GM12875 (cell line): ENCODE measurements around the gene KLF6.

Experiments
- H3K4me3 ChIP-seq: one replicate; pipeline ENCODE4 v1.5.1; 2011; ENCODE audit warnings: low read depth, low read length, control low read depth
- TF ChIP-seq, protein P1 (sequence below): IDR thresholded peaks from 2 replicates; pipeline ENCODE4 v1.5.1; 2011; ENCODE audit warnings: low read depth, mild to moderate bottlenecking, control low read depth, inconsistent platforms, low read length, moderate library complexity, borderline replicate concordance; ENCODE audit not compliant: insufficient read depth

The KLF6 gene

DNA sequence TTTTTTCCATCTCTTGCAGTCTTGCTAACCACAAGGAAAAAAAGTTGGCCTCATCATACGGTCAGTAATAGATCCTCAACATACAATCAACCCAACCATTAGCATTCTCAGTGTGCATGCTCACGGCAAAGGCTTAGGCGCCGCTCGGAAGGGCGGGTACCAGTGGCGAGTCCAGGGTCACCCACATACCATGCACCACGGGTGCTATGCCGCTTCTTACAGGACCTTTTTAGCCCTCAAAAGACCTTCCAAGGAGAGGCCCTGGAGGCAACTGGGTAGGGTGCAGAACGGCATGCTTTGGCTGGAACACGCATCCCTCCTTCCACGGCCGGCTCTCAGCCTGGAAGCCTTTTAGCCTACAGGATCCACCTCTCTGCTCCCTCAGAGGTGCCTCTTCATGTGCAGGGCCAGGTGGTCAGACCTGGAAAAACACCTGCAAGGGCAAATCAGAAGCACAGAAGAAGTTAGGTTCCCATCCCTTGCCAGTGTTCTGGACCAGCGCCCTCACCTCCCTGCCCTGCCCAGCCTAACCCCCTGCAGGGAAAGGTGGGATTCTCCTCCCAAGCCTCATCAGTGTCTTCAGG lies 5.8 kb downstream of the KLF6 start:
- H3K4me3 ChIP-seq: no peak overlapping the region

DNA sequence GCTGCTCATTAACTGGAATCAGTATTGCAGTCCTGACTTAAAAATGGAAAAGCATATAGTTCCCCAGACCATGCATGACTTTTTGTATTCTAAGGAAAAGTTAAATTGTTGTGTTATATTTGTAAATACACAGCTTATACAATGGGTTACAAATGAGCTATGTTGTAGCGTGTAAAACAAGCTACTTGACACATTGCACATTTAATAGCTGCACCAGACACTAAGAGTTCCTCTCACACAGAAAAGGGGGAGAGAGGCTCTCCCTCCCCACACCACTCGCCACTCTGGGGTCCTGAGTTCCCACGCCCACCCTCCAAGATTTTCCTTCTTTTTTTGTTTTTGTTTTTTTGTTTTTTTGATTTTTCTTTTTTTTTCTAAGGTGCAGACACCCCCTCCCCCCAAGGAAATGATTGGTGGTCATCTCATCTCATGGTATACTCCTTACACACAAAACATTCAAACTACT lies 6.3 kb downstream of the KLF6 start:
- TF ChIP-seq, protein P1, sequence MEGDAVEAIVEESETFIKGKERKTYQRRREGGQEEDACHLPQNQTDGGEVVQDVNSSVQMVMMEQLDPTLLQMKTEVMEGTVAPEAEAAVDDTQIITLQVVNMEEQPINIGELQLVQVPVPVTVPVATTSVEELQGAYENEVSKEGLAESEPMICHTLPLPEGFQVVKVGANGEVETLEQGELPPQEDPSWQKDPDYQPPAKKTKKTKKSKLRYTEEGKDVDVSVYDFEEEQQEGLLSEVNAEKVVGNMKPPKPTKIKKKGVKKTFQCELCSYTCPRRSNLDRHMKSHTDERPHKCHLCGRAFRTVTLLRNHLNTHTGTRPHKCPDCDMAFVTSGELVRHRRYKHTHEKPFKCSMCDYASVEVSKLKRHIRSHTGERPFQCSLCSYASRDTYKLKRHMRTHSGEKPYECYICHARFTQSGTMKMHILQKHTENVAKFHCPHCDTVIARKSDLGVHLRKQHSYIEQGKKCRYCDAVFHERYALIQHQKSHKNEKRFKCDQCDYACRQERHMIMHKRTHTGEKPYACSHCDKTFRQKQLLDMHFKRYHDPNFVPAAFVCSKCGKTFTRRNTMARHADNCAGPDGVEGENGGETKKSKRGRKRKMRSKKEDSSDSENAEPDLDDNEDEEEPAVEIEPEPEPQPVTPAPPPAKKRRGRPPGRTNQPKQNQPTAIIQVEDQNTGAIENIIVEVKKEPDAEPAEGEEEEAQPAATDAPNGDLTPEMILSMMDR: no peak
- no peak overlapping the region for H3K4me3 ChIP-seq

More for the DNA sequence above, 5.8 kb downstream of the KLF6 start:
- TF ChIP-seq, protein P1: no peak

DNA sequence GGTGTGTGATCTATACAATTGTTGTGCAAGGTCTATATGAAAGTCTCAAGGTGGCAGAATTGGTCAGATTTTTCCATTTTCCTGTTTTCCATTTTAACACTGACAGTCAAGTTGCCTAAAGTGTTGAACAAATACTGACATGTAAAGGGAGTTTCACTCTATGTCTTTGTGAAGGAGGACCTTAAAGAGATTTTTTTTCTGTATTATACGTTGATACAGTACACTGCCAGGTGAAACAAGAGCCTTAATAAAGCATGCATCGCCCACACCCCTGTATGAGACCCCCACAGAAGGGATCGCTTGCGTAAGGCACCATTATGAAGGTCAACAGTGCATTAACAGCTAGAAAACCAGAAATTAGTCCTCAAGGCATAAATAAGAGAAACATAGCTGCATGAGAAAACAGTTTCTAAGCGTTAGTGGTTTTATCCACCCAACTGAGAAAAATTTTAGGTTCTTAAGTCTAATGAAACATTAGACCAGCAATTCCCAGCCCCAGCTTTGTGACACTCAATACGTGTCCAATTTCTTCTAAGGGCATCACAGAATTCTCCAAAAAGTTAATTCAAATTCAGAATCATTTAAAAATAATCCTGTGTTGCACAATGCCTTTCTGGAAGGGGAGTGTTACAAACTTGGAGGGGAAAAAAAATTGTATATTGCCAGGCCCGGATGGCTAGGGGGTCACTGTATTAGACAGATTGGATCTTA lies 6.9 kb downstream of the KLF6 start:
- no peak overlapping the region for H3K4me3 ChIP-seq
- TF ChIP-seq, protein P1: no peak

DNA sequence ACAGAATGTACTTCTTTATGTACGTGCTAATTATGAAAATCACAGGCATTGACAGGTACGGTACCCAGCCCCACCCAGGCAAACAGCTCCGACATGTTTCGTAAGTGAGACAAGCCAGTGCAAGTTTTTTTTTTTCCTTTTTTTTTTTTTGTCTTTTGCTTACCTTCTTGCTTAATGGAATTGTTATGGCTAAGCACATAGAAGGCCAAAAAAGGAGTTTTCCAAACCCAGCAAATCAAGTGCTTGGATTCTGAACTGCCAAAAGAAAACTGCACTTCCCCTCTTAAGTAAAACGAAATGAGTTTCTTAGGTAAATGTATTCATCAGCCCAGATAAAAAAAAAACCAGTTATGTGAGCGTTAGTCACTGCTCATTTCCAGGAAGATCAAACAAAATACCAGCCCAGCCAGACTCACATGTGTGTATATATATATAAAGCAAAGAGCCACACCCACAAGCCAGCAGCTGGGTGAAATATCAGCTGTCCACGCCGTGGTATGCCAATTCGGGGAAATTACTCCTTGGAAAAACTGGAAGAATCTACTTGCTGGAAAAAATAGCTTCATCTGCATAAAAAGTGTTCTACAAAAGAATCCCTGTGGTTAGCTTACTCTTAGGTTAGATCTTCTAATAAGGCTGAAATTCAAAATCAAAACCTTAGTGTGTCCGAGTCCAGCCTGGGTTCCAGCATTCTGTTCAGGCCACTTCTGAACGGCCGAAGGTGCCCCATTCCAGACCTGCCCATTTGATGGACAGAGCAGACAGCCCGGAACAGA lies 8.0 kb downstream of the KLF6 start:
- TF ChIP-seq, protein P1: no peak
- H3K4me3 ChIP-seq: no peak overlapping the region

DNA sequence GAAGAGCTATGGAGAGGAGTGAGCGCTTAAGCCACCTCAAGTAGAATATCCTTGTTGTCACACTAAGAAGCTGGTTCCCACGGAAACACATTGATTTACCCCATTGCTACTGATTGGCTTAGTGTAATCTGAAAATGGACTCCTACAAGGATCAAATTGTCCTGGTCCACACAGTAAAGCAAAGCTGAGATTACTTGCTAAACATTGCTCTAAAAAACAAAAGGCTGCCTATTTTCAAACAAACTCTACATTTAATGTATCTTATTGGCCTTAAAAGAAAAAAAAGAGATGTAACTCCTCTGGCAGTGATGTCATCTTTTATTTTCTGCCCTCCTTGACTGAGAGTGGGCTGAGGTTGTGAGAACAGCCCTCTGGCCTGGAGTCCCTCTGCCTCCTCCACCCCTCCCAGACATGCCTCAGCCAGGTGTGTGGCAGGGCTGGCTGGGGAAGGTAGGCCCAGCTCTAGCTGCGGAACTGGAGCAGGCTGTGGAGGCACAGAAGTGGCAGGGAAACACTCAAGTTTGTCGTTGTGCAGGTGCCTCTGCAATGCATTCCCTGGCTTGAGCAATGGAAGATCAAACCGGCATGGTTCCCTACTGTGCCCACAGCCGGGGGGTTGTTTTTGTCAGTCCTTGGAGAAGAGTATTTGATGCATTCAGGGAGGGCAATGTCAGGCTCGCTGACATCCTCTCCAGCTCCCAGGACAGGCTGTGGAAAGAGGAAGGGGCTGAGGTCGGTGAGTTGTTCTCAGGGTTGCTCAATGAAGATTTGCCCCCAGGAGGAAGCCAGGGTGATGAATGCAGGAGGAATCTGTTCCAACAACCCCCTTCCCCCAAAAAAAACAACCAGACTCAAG lies 9.1 kb downstream of the KLF6 start:
- H3K4me3 ChIP-seq: no peak overlapping the region
- TF ChIP-seq, protein P1: no peak

DNA sequence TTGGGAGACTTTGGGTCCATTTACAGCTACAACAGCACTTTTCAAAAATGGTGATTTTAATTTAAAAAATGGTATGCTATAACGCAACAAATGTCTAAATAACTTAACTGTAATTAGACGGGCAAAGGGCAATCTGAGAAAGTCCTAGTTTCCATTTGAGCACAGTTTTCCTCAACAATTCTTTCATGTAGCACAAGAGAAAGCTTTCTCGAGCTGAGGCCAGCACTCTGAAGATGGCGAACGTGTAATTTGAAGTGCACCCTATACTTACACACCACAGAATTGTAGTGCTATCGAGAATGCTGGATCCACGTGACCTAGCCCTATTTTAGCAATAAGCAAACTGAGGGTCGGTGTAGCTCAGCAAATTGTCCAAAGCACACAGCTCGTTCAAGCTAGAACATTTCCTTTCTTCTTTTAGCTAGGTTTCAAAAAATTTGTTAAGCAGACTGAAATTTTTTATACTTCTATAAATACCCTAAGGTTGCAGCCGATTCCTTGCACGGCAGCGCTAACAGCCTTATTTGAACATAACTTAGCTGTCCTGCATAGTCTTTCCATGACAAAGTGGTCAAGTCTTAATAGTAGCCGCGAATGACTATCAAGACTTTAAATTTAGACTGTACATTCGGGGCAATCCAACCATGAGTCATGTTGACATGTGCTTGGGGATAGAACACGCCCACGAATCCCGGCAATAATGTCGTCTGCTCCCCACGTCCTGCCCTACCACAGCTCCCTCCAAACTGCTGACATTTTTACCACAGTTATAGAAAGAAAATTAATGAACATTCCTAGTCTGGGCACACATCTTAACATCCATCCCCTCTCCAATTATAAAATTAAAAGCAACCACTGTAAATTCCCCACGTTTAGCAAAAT lies 10.0 kb downstream of the KLF6 start:
- no peak overlapping the region for H3K4me3 ChIP-seq
- TF ChIP-seq, protein P1: no peak
